ENCODE data around the gene CLIP4.

Gene CLIP4

GRCh38 chr2:29097569-29097968 is 17.6 kb upstream of the CLIP4 start:
- Histone ChIP-seq H2AFZ (no peak overlapping the region), H3K4me1 (peaks cover 5% of the 10 kb centered on the region), H3K27ac (no peak overlapping the region), H3K4me2 (ENCODE audit: low read length) (no peak overlapping the region), H3K9me3 (ENCODE audit: control insufficient read depth, low read length) (no peaks in the 10 kb centered on the region), H3K9ac (no peak overlapping the region), H3K4me3 (ENCODE audit: low read depth, low read length) (no peak overlapping the region), H3K79me2 (no peaks in the 10 kb centered on the region), H3K36me3 (ENCODE audit: control insufficient read depth, insufficient read depth, low read length) (no peaks in the 10 kb centered on the region), H3K27me3 (ENCODE audit: control insufficient read depth, insufficient read depth, low read length) (no peaks in the 10 kb centered on the region)
- TF ChIP-seq, protein P1, sequence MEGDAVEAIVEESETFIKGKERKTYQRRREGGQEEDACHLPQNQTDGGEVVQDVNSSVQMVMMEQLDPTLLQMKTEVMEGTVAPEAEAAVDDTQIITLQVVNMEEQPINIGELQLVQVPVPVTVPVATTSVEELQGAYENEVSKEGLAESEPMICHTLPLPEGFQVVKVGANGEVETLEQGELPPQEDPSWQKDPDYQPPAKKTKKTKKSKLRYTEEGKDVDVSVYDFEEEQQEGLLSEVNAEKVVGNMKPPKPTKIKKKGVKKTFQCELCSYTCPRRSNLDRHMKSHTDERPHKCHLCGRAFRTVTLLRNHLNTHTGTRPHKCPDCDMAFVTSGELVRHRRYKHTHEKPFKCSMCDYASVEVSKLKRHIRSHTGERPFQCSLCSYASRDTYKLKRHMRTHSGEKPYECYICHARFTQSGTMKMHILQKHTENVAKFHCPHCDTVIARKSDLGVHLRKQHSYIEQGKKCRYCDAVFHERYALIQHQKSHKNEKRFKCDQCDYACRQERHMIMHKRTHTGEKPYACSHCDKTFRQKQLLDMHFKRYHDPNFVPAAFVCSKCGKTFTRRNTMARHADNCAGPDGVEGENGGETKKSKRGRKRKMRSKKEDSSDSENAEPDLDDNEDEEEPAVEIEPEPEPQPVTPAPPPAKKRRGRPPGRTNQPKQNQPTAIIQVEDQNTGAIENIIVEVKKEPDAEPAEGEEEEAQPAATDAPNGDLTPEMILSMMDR (IDR thresholded peaks at IDR 0.05), result no peak

- H3K36me3 ChIP-seq (ENCODE audit: control insufficient read depth, insufficient read depth, low read length), result no peaks in the 10 kb centered on the region
- TF ChIP-seq, protein P1 (IDR thresholded peaks at IDR 0.05), result no peak
Observed at GRCh38 chr2:29100564-29100963, 14.7 kb upstream of the CLIP4 start.

GRCh38 chr2:29104688-29105087 is 10.5 kb upstream of the CLIP4 start:
- no peak overlapping the region for H3K4me2 ChIP-seq (ENCODE audit: low read length)

More at GRCh38 chr2:29100564-29100963, 14.7 kb upstream of the CLIP4 start:
- no peaks in the 10 kb centered on the region for H3K79me2 ChIP-seq
- no peak overlapping the region for H3K9ac ChIP-seq
- no peaks in the 10 kb centered on the region for H3K27me3 ChIP-seq (ENCODE audit: control insufficient read depth, insufficient read depth, low read length)
- H3K4me3 ChIP-seq (ENCODE audit: low read depth, low read length), result no peak overlapping the region
- H3K4me2 ChIP-seq (ENCODE audit: low read length), result no peak overlapping the region
- H3K9me3 ChIP-seq (ENCODE audit: control insufficient read depth, low read length), result no peaks in the 10 kb centered on the region
- no peaks in the 10 kb centered on the region for H3K4me1 ChIP-seq
- H3K27ac ChIP-seq, result no peak overlapping the region
- no peak overlapping the region for H2AFZ ChIP-seq

DNA sequence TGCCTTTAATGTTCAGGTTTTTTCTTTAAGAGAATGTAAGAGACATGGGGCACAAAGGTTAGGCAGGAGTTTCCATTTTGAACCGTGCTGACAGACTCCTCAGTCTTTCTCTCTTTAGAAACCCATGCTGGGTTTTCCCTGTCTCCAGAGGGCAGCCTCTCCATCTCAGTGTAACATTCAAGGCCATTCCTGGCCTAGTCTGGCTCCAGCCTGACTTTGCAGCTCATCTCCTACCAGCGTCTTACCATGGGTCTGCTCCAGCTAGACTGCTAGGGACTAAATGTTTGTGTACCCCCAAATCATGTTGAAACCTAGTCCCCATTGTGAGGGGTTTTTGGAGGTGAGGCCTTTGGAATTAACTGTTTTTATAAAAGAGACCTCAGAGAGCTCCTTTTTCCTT is 9.8 kb upstream of the CLIP4 start:
- Histone ChIP-seq H3K9me3 (ENCODE audit: control insufficient read depth, low read length) (no peaks in the 10 kb centered on the region), H3K4me3 (ENCODE audit: low read depth, low read length) (no peak overlapping the region), H3K36me3 (ENCODE audit: control insufficient read depth, insufficient read depth, low read length) (no peaks in the 10 kb centered on the region), H3K79me2 (no peaks in the 10 kb centered on the region), H3K9ac (no peak overlapping the region), H2AFZ (peak overlapping the region; percentile 74), H3K4me1 (no peaks in the 10 kb centered on the region), H3K27ac (no peak overlapping the region), H3K4me2 (ENCODE audit: low read length) (no peak overlapping the region), H3K27me3 (ENCODE audit: control insufficient read depth, insufficient read depth, low read length) (no peaks in the 10 kb centered on the region)
- TF ChIP-seq, protein P1 (IDR thresholded peaks at IDR 0.05), result no peak

More at GRCh38 chr2:29104688-29105087, 10.5 kb upstream of the CLIP4 start:
- no peak overlapping the region for H3K4me3 ChIP-seq (ENCODE audit: low read depth, low read length)
- H3K36me3 ChIP-seq (ENCODE audit: control insufficient read depth, insufficient read depth, low read length), result no peaks in the 10 kb centered on the region
- no peaks in the 10 kb centered on the region for H3K4me1 ChIP-seq
- H3K27me3 ChIP-seq (ENCODE audit: control insufficient read depth, insufficient read depth, low read length), result no peaks in the 10 kb centered on the region
- no peak overlapping the region for H3K9ac ChIP-seq
- no peaks in the 10 kb centered on the region for H3K79me2 ChIP-seq
- no peak overlapping the region for H3K27ac ChIP-seq
- H3K9me3 ChIP-seq (ENCODE audit: control insufficient read depth, low read length), result no peaks in the 10 kb centered on the region
- TF ChIP-seq, protein P1 (IDR thresholded peaks at IDR 0.05), result no peak
- no peak overlapping the region for H2AFZ ChIP-seq

- Histone ChIP-seq H3K27me3 (ENCODE audit: control insufficient read depth, insufficient read depth, low read length) (no peaks in the 10 kb centered on the region), H3K4me3 (ENCODE audit: low read depth, low read length) (no peak overlapping the region), H3K4me1 (no peaks in the 10 kb centered on the region), H3K36me3 (ENCODE audit: control insufficient read depth, insufficient read depth, low read length) (no peaks in the 10 kb centered on the region), H3K9ac (no peak overlapping the region), H2AFZ (no peak overlapping the region), H3K4me2 (ENCODE audit: low read length) (no peak overlapping the region), H3K9me3 (ENCODE audit: control insufficient read depth, low read length) (no peaks in the 10 kb centered on the region), H3K79me2 (no peaks in the 10 kb centered on the region), H3K27ac (no peak overlapping the region)
- TF ChIP-seq, protein P1 (IDR thresholded peaks at IDR 0.05), result no peak
Observed at GRCh38 chr2:29106256-29106655, 9.0 kb upstream of the CLIP4 start.

Data from parathyroid adenoma (tissue), 2 donors.